ENCODE measurements around the gene SYPL1. TPM values are rescaled to one million over a fixed set of nuclear protein-coding genes. Genes with fewer than 3 reads are reported as not detected.

SYPL1 gene
- total and polyA plus RNA-seq, 12 donors, result 58.5 to 121 (median 75.1) TPM

DNA sequence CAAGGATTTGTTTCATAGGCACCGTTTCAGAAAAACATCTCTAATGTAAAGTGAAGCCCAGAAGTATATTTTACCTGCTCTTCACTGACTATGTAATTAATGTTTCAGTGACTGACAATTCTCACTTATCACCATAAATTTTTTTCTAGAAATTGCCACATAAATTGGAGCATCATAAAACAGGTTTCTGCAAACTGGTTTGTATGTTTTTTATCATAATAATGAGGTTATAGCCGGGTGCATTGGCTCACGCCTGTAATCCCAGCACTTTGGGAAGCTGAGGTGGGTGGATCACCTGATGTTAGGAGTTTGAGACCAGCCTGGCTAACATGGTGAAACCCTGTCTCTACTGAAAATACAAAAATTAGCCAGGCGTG lies 39.4 kb downstream of the SYPL1 start:
- DNase-seq, result no peak
- Histone ChIP-seq H3K9me3 (no peaks in the 10 kb centered on the region), H3K4me3 (no peak overlapping the region), H3K4me1 (peaks cover 3 to 91% (median 54%) of the 10 kb centered on the region in 9 donors), H3K27ac (peak overlapping the region in 8 of 10 donors; percentile 31 to 85 (median 76)), H3K36me3 (no peaks in the 10 kb centered on the region), H3K27me3 (no peaks in the 10 kb centered on the region)
- intact Hi-C loops (cut with DNase I), result no loop called here
- TF ChIP-seq, protein P1, sequence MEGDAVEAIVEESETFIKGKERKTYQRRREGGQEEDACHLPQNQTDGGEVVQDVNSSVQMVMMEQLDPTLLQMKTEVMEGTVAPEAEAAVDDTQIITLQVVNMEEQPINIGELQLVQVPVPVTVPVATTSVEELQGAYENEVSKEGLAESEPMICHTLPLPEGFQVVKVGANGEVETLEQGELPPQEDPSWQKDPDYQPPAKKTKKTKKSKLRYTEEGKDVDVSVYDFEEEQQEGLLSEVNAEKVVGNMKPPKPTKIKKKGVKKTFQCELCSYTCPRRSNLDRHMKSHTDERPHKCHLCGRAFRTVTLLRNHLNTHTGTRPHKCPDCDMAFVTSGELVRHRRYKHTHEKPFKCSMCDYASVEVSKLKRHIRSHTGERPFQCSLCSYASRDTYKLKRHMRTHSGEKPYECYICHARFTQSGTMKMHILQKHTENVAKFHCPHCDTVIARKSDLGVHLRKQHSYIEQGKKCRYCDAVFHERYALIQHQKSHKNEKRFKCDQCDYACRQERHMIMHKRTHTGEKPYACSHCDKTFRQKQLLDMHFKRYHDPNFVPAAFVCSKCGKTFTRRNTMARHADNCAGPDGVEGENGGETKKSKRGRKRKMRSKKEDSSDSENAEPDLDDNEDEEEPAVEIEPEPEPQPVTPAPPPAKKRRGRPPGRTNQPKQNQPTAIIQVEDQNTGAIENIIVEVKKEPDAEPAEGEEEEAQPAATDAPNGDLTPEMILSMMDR (IDR thresholded peaks at IDR 0.05), result no peak
- WGBS, 2 donors, result 77 to 82% methylated on average over 4 of the region's 4 CpGs
- no peak for ATAC-seq

DNA sequence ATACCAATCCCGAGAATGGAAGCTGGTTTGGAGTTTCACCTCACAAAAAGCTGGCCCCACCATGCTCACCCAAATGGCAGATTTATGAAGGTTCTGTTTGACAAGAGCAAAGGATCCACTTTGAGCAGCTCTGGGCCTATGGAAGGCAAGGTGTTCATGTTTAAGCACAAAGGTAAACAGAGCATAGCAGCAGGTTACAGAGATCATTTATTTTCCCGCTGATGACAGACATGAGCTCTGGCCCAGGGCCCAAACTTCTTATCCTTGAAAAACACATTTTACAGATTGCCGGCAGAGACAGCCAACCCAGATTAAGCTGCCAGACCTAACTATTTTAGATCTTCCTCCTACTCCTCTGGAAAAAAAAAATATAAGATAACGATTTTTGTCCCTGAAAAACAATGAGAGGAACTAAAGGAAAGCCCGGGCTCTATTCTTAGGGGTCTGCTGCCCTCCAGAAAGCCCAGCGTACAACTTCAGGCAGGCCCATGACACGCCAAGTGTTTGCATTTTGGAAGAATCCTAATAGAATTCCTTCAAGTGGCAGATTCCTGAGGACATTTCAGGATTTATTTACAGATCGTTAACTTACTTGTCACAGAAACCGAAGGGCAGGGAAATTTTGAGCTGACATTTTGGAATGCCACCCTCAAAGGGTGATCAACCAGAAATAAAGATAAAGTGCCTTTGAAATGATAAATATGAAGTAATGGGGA lies 40.0 kb downstream of the SYPL1 start:
- no peaks in the 10 kb centered on the region for H3K9me3 ChIP-seq
- no peaks in the 10 kb centered on the region for H3K27me3 ChIP-seq
- intact Hi-C loops (cut with DNase I), result no loop called here
- H3K27ac ChIP-seq, result peak overlapping the region; percentile 0 to 85 (median 71)
- TF ChIP-seq, protein P1 (IDR thresholded peaks at IDR 0.05), result no peak
- peak in 1 of 2 donors; percentile 73 for DNase-seq
- WGBS, 2 donors, result 21 to 23% methylated on average over 9 of the region's 9 CpGs
- peaks cover 3 to 86% (median 54%) of the 10 kb centered on the region in 9 donors for H3K4me1 ChIP-seq
- ATAC-seq, result peak in 6 of 8 donors; percentile 30 to 65 (median 38)
- no peak overlapping the region for H3K4me3 ChIP-seq
- H3K36me3 ChIP-seq, result no peaks in the 10 kb centered on the region

DNA sequence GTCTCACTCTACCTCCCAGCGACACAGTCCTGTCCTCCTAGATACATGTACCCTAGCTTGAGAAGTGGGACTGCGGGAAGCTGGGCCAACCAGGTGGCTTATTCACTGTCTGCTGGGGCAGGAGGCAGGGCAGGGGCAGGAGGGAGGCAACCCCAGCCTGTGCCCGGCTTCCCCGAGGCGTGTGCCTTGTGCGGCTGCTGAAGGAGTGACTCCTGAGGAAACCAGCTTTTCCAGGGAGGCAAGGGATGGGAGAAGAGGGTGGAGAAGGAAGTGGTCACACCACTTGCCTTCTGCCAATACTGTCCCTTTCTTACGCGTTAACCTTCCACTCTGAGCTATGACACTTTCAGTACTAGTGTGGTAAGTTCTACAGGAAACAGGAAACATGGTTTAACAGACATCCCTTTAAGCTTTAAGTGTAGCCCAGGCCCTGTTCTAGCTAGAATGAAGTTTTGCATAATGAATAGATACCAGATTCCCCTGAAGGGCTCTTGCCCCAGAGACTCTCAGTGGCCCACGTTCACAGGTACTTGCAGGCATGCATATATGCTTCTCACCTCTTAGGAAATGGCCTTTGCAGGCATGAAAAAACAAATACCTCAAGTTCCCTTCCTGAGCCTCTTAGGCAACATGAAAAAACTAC lies 40.6 kb downstream of the SYPL1 start:
- Histone ChIP-seq H3K9me3 (no peaks in the 10 kb centered on the region), H3K27ac (peak overlapping the region; percentile 0 to 85 (median 71)), H3K4me3 (peak overlapping the region in 1 of 10 donors; percentile 14), H3K4me1 (peaks cover 3 to 81% (median 54%) of the 10 kb centered on the region in 9 donors), H3K27me3 (no peaks in the 10 kb centered on the region), H3K36me3 (no peaks in the 10 kb centered on the region)
- 57 to 68% methylated on average over 9 of the region's 9 CpGs for WGBS, 2 donors
- intact Hi-C loops (cut with DNase I), result no loop called here
- DNase-seq (no peak), ATAC-seq (peak; percentile 54 to 73 (median 62))
- TF ChIP-seq, protein P1 (IDR thresholded peaks at IDR 0.05), result no peak

DNA sequence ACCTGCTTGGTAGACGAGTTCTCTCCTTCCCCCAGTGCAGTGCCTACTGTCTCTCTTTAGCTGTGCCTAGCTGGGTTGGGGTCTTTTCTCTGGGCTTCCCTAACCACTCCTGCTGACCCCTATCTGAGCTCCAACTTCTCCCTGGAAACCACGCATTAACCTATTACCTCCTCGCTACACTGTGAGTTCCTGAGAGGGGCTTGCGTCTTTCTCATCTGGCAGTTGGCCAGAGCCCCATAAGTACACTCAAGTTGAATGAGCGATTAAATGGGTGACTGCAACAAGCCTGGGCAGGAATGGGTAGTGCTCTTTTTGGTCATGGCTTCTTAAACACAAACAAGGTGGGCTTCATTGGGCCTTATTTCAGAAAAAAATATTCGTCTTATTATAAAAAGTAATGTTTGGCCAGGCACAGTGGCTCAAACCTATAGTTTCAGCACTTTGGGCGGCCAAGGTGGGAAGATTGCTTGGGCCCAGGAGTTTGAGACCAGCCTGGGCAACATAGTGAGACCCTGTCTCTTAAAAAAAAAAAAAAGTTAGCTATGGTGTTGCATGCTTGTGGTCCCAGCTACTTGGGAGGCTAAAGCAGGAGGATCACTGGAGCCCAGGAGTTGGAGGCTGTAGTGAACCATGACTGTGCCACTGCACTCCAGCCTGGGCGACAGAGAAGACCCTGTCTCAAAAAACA lies 41.4 kb downstream of the SYPL1 start:
- H3K27ac ChIP-seq, result peak overlapping the region in 9 of 10 donors; percentile 43 to 85 (median 75)
- no peaks in the 10 kb centered on the region for H3K27me3 ChIP-seq
- WGBS, 2 donors, result 80 to 83% methylated on average over 8 of the region's 8 CpGs
- H3K4me3 ChIP-seq, result no peak overlapping the region
- peaks cover 3 to 81% (median 62%) of the 10 kb centered on the region in 9 donors for H3K4me1 ChIP-seq
- TF ChIP-seq, protein P1 (IDR thresholded peaks at IDR 0.05), result no peak
- ATAC-seq (no peak), DNase-seq (no peak)
- intact Hi-C loops (cut with DNase I), result no loop called here
- no peaks in the 10 kb centered on the region for H3K36me3 ChIP-seq
- no peaks in the 10 kb centered on the region for H3K9me3 ChIP-seq
